Measurements from ENCODE around the gene CAMKK2.

- TF ChIP-seq CTCF (IDR thresholded peaks at IDR 0.05; ENCODE audit: low read depth, low read length, poor library complexity, severe bottlenecking), result no peak
- no peak for TF ChIP-seq EZH2phosphoT487 (IDR thresholded peaks at IDR 0.05; ENCODE audit: borderline replicate concordance, low read length)
Observed at GRCh38 chr12:121295116-121295745, 1.3 kb downstream of the CAMKK2 start.

All from DOHH2 (cell line).